HepG2 (cell line): ENCODE results near the gene CARD9. TPM values are rescaled to one million over a fixed set of nuclear protein-coding genes. Genes with fewer than 3 reads are reported as not detected.

Experiments
- ATAC-seq: fragments of 200-7000 bp; cut with Tn5 transposase; 3 replicates; pipeline ENCODE4 v1.9.1; 2020; ENCODE audit warnings: mild to moderate bottlenecking, moderate library complexity
- BruUV-seq: library from RNA; stranded (reverse); fragments of 400-500 nt; replicated peaks from 2 replicates; lab custom pipeline; 2021; lab: Mats Ljungman, UMichigan
- CTCF ChIA-PET: fragments of 300-600 bp; formaldehyde crosslinking; extraction: SDS; loops from one replicate; lab custom pipeline; 2021; ENCODE audit warnings: low total read pairs, inconsistent platforms, low intra/inter-chr PET ratio; lab: Yijun Ruan, JAX
- POLR2A ChIA-PET: fragments of 350-600 bp; sonication (Branson Sonifier 250); formaldehyde crosslinking; loops from one replicate; lab custom pipeline; 2020; ENCODE audit warnings: antibody characterized with exemption, inconsistent platforms; lab: Yijun Ruan, JAX
- DNase-seq: peaks from one replicate; pipeline ENCODE4 v3.0.0-alpha.2; 2015; ENCODE audit warnings: low spot score
- FAIRE-seq: peaks from 3 replicates; lab custom pipeline; 2011; peaks lifted over from hg19 to GRCh38; lab: Jason Lieb, UNC
- H2AFZ ChIP-seq: one replicate; pipeline ENCODE4 v1.6.1; 2011; ENCODE audit warnings: low read length, inconsistent platforms
- H3K27ac ChIP-seq: fragments of 300-600 bp; 3 replicates; pipeline ENCODE4 v1.8.0; 2011; ENCODE audit warnings: mixed run types, mild to moderate bottlenecking, mixed read lengths, low read length, inconsistent platforms; ENCODE audit not compliant: insufficient read depth; ENCODE audit errors: extremely low read length
- H3K27me3 ChIP-seq, 2 experiments: fragments of 200-600 bp in 1 of 2; 2 replicates in 1 of 2; 3 replicates in 1 of 2; pipeline versions ENCODE4 v1.6.0 to v1.8.0; 2011; ENCODE audit warnings: low read length in 2 of 2, mild to moderate bottlenecking in 2 of 2, moderate library complexity in 2 of 2, inconsistent platforms in 1 of 2; ENCODE audit not compliant: insufficient read depth in 2 of 2, control insufficient read depth in 1 of 2
- H3K36me3 ChIP-seq, 2 experiments: fragments of 200-600 bp in 1 of 2; replicated peaks in 1 of 2; 2 replicates in 1 of 2; 3 replicates in 1 of 2; pipeline versions ENCODE4 v1.5.1 to v1.8.0; 2011; ENCODE audit warnings: low read length in 2 of 2, inconsistent platforms in 1 of 2; ENCODE audit not compliant: insufficient read depth in 2 of 2, control insufficient read depth in 1 of 2
- H3K4me1 ChIP-seq: 2 replicates; pipeline ENCODE4 v1.5.1; 2012; ENCODE audit warnings: low read length, inconsistent platforms; ENCODE audit not compliant: insufficient read depth
- H3K4me2 ChIP-seq: 2 replicates; pipeline ENCODE4 v1.6.0; 2011; ENCODE audit warnings: low read depth, low read length, inconsistent platforms
- H3K4me3 ChIP-seq, 3 experiments: fragments of 200-600 bp in 1 of 3; sonication (generic), shearing (Covaris generic) in 1 of 3; replicated peaks in 1 of 3; 2 replicates each; pipeline ENCODE4 v1.5.1; 2011 to 2016; ENCODE audit warnings: low read length in 3 of 3, inconsistent platforms in 2 of 3, low read depth in 2 of 3, mild to moderate bottlenecking in 2 of 3, control low read depth in 1 of 3, mixed read lengths in 1 of 3; ENCODE audit not compliant: insufficient read depth in 1 of 3
- H3K79me2 ChIP-seq: one replicate; pipeline ENCODE4 v1.6.1; 2011; ENCODE audit warnings: low read length, inconsistent platforms; ENCODE audit not compliant: insufficient read depth
- H3K9ac ChIP-seq: 2 replicates; pipeline ENCODE4 v1.6.0; 2011; ENCODE audit warnings: mild to moderate bottlenecking, low read depth, low read length, inconsistent platforms; ENCODE audit not compliant: insufficient read depth
- H3K9me3 ChIP-seq: 2 replicates; pipeline ENCODE4 v1.5.1; 2012; ENCODE audit warnings: mild to moderate bottlenecking, low read length
- H4K20me1 ChIP-seq: 2 replicates; pipeline ENCODE4 v1.6.0; 2011; ENCODE audit warnings: inconsistent platforms, mild to moderate bottlenecking, low read length, moderate library complexity; ENCODE audit not compliant: insufficient read depth
- DNMT3B ChIP-seq: conservative IDR thresholded peaks from 2 replicates; pipeline ENCODE4 v1.6.1; 2016; ENCODE audit warnings: missing biosample characterization, control low read depth
- HIVEP1 ChIP-seq: sonication (generic); formaldehyde crosslinking; IDR thresholded peaks from 2 replicates; pipeline ENCODE4 v1.4.0; 2020; ENCODE audit warnings: mild to moderate bottlenecking, missing genetic modification reagents
- KDM5A ChIP-seq: fragments of 200-600 bp; sonication (generic); IDR thresholded peaks from 2 replicates; pipeline ENCODE4 v1.7.0; 2018; ENCODE audit warnings: antibody characterized with exemption, mild to moderate bottlenecking, low read length, borderline replicate concordance
- MED8 ChIP-seq: sonication (generic); formaldehyde crosslinking; IDR thresholded peaks from 2 replicates; pipeline ENCODE4 v1.8.1; 2023; ENCODE audit warnings: mild to moderate bottlenecking, missing genetic modification reagents; ENCODE audit not compliant: insufficient replicate concordance
- NCOA1 ChIP-seq: sonication (generic); formaldehyde crosslinking; IDR thresholded peaks from 2 replicates; pipeline ENCODE4 v1.9.0; 2021; ENCODE audit warnings: missing genetic modification reagents
- NFIB ChIP-seq: sonication (generic); formaldehyde crosslinking; IDR thresholded peaks from 2 replicates; pipeline ENCODE4 v1.9.0; 2021; ENCODE audit warnings: missing genetic modification reagents, mild to moderate bottlenecking, borderline replicate concordance
- SKIL ChIP-seq: sonication (generic); formaldehyde crosslinking; IDR thresholded peaks from 2 replicates; pipeline ENCODE4 v1.8.0; 2022; ENCODE audit warnings: missing genetic modification reagents, mild to moderate bottlenecking, moderate library complexity, borderline replicate concordance
- TGIF2 ChIP-seq: IDR thresholded peaks from 2 replicates; pipeline ENCODE4 v1.6.1; 2016; ENCODE audit warnings: control low read depth, missing compliant biosample characterization
- ZNF296 ChIP-seq: sonication (generic); formaldehyde crosslinking; conservative IDR thresholded peaks from 2 replicates; pipeline ENCODE4 v1.5.0; 2020; ENCODE audit warnings: mild to moderate bottlenecking, missing genetic modification reagents
- ZNF563 ChIP-seq: sonication (generic); formaldehyde crosslinking; IDR thresholded peaks from 2 replicates; pipeline ENCODE4 v1.8.0; 2022; ENCODE audit warnings: mild to moderate bottlenecking, moderate library complexity, missing genetic modification reagents
- ZNF574 ChIP-seq: sonication (generic); formaldehyde crosslinking; IDR thresholded peaks from 2 replicates; pipeline ENCODE4 v1.4.0; 2020; ENCODE audit warnings: missing genetic modification reagents
- ZNF639 ChIP-seq: conservative IDR thresholded peaks from 2 replicates; pipeline ENCODE4 v1.6.1; 2018; ENCODE audit warnings: missing genetic modification reagents
- ZNF746 ChIP-seq: sonication (generic); formaldehyde crosslinking; IDR thresholded peaks from 2 replicates; pipeline ENCODE4 v1.8.0; 2022; ENCODE audit warnings: mild to moderate bottlenecking, missing genetic modification reagents
- ZNF777 ChIP-seq: sonication (generic); formaldehyde crosslinking; IDR thresholded peaks from 2 replicates; pipeline ENCODE4 v1.4.0; 2020; ENCODE audit warnings: missing genetic modification reagents
- ZNF878 ChIP-seq: sonication (generic); formaldehyde crosslinking; IDR thresholded peaks from 2 replicates; pipeline ENCODE4 v1.8.1; 2023; ENCODE audit warnings: mild to moderate bottlenecking, missing genetic modification reagents, moderate library complexity
- WGBS: methylation state at CpG from one replicate; pipeline ENCODE4 v1.1.6; 2017; ENCODE audit warnings: low lambda C conversion rate; 5-methylcytosine and 5-hydroxymethylcytosine counted together
- in situ Hi-C: cut with HindIII; loops from 2 replicates; pipeline ENCODE4 v1.10.0; 2017; ENCODE audit warnings: low pct_unique_long_range_greater_than_20kb; ENCODE audit not compliant: extremely low pct_ligation_motif_present
- intact Hi-C: fragments of 100-400 bp; cut with micrococcal nuclease; formaldehyde crosslinking; loops from one replicate; pipeline ENCODE4 v1.10.0; 2022; ENCODE audit not compliant: unreplicated experiment
- polyA plus RNA-seq, 8 experiments: library from polyadenylated mRNA; depleted of rRNA in 3 of 8; stranded (reverse) in 7 of 8; unstranded in 1 of 8; fragments of >200 nt; fragmentation: Illumina TruSeq in 4 of 8; extraction: Trizol in 4 of 8; gene quantifications; 2 replicates each; pipeline versions ENCODE4 v1.2.1 to v1.2.3, GENCODE V29; 2011 to 2016; ENCODE audit warnings: low read depth in 4 of 8, missing spikeins in 1 of 8, mixed read lengths in 1 of 8; ENCODE audit not compliant: insufficient read depth in 1 of 8
- total RNA-seq, 5 experiments: library from RNA; depleted of rRNA; stranded (reverse); fragments of >200 nt; fragmentation: Illumina TruSeq; extraction: Trizol; gene quantifications; 2 replicates each; pipeline ENCODE4 v1.2.3, GENCODE V29; 2016; ENCODE audit warnings: low read depth in 1 of 5
- TF ChIP-seq, protein P1 (sequence below): sonication (generic); formaldehyde crosslinking; IDR thresholded peaks from 2 replicates; pipeline ENCODE4 v1.5.1; 2020; ENCODE audit warnings: mild to moderate bottlenecking, missing genetic modification reagents, moderate library complexity

Gene CARD9
- total and polyA plus RNA-seq, 2 of the 13 experiments (the other 11 are each of a cell fraction or from before 2014, with no cell fraction given) = 3.3 to 7.4 TPM

GRCh38 chr9:136400038-136400834 is 26.8 kb upstream of the CARD9 start, which contains the start of gene SNAPC4:
Gene SNAPC4 (minus strand): TSS chr9:136400170. CDS start chr9:136398428, 1,742 bp downstream.
- peak within 1 kb of the TSS; percentile 83 for H3K9ac ChIP-seq
- no CpG with 5 or more reads among the region's 71 CpGs for WGBS
- intact Hi-C loops (loop anchor here (1.0 kb wide), 1 partner anchor 61 kb away; no protein-coding TSS in a partner anchor), in situ Hi-C loops (no loop called here)
- H3K4me1 ChIP-seq = peaks cover 20% of the 10 kb centered on the region
- peak within 1 kb of the TSS; percentile 88 for H3K4me2 ChIP-seq
- peak within 1 kb of the TSS; percentile 78 to 98 (median 97) for H3K4me3 ChIP-seq
- CTCF ChIA-PET = interaction anchor here (1.2 to 2.0 kb wide), 3 partner anchors 55 to 88 kb away, joined by 6 to 15 read pairs (median 12); no protein-coding TSS in a partner anchor
- POLR2A ChIA-PET = interaction anchor here (0.5 to 1.6 kb wide), 7 partner anchors 9 to 219 kb away, joined by 3 to 6 read pairs (median 3); partner anchors contain the start of gene DNLZ
- H3K36me3 ChIP-seq = peaks cover 19 to 35% of the 10 kb centered on the region in 2 experiments; a peak in 4 of 5 replicates
- H4K20me1 ChIP-seq = no peaks in the 10 kb centered on the region
- FAIRE-seq (no peak), ATAC-seq (peak; percentile 91), DNase-seq (peak; percentile 77)
- no peak within 1 kb of the TSS for H2AFZ ChIP-seq
- BruUV-seq = no TSS peak
- H3K9me3 ChIP-seq = no peaks in the 10 kb centered on the region
- no peaks in the 10 kb centered on the region for H3K27me3 ChIP-seq
- peaks cover 21% of the 10 kb centered on the region for H3K79me2 ChIP-seq
- H3K27ac ChIP-seq = peak within 1 kb of the TSS; percentile 53
- TF ChIP-seq ZNF746 (CRISPR knock-in tag) (no peak), ZNF878 (CRISPR knock-in tag) (no peak), HIVEP1 (CRISPR knock-in tag) (no peak), TGIF2 (CRISPR knock-in tag) (no peak), KDM5A (peak; percentile 66; the same call in 1 of the 2 replicates), NCOA1 (no peak), ZNF639 (CRISPR knock-in tag) (no peak; the same call in 1 of the 2 replicates), ZNF296 (no peak), MED8 (CRISPR knock-in tag) (no peak), SKIL (no peak), ZNF574 (peak; percentile 97), NFIB (no peak), ZNF563 (CRISPR knock-in tag) (no peak), ZNF777 (CRISPR knock-in tag) (0 out of 2 replicates have a peak, but pooled peaks have one; percentile 25), DNMT3B (CRISPR knock-in tag) (no peak)
- TF ChIP-seq, protein P1, sequence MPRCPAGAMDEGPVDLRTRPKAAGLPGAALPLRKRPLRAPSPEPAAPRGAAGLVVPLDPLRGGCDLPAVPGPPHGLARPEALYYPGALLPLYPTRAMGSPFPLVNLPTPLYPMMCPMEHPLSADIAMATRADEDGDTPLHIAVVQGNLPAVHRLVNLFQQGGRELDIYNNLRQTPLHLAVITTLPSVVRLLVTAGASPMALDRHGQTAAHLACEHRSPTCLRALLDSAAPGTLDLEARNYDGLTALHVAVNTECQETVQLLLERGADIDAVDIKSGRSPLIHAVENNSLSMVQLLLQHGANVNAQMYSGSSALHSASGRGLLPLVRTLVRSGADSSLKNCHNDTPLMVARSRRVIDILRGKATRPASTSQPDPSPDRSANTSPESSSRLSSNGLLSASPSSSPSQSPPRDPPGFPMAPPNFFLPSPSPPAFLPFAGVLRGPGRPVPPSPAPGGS (CRISPR knock-in tag) = peak; percentile 34; the same call in 1 of the 2 replicates
